ENCODE results near the gene FAM107B. TPM values are rescaled to one million over a fixed set of nuclear protein-coding genes. Genes with fewer than 3 reads are reported as not detected.

The FAM107B gene
- total and polyA plus RNA-seq, 2 experiments from 2014 or later, result 11.0 to 17.6 TPM

- 0 out of 3 replicates have a peak, but pooled peaks cover 3% of the 10 kb centered on the region for H3K4me1 Mint-ChIP-seq
- no peaks in the 10 kb centered on the region for H3K36me3 ChIP-seq (ENCODE audit: insufficient read depth)
- H4K20me1 ChIP-seq (replicated peaks; ENCODE audit: insufficient read depth), result no peaks in the 10 kb centered on the region
- no peak overlapping the region for H3K4me3 Mint-ChIP-seq
- no peaks in the 10 kb centered on the region for H3F3A ChIP-seq (replicated peaks; ENCODE audit: low read depth)
- H3K27ac ChIP-seq (ENCODE audit: low read depth), result no peak overlapping the region
- H3K4me1 ChIP-seq (ENCODE audit: insufficient read depth), result no peaks in the 10 kb centered on the region
- no peak overlapping the region for H3K4me3 ChIP-seq
- no peak overlapping the region for H3K27ac Mint-ChIP-seq
- TF ChIP-seq EZH2 (IDR thresholded peaks at IDR 0.05; ENCODE audit: low read depth, unreplicated experiment) (no peak), STAT1 (IDR thresholded peaks at IDR 0.05; ENCODE audit: unreplicated experiment) (no peak), NANOG (IDR thresholded peaks at IDR 0.05; ENCODE audit: borderline replicate concordance) (no peak), ZNF114 (CRISPR knock-in tag; IDR thresholded peaks at IDR 0.05) (no peak), CREB1 (CRISPR knock-in tag; IDR thresholded peaks at IDR 0.05; ENCODE audit: low read depth) (no peak), JUNB (IDR thresholded peaks at IDR 0.05; ENCODE audit: unreplicated experiment) (no peak), ETS1 (IDR thresholded peaks at IDR 0.05) (no peak), EZH2phosphoT487 (IDR thresholded peaks at IDR 0.05; ENCODE audit: unreplicated experiment) (no peak), ZNF331 (CRISPR knock-in tag; IDR thresholded peaks at IDR 0.05; ENCODE audit: low read depth) (no peak), POLR2AphosphoS5 (IDR thresholded peaks at IDR 0.05; ENCODE audit: low read depth) (no peak)
- TF ChIP-seq, protein P1, sequence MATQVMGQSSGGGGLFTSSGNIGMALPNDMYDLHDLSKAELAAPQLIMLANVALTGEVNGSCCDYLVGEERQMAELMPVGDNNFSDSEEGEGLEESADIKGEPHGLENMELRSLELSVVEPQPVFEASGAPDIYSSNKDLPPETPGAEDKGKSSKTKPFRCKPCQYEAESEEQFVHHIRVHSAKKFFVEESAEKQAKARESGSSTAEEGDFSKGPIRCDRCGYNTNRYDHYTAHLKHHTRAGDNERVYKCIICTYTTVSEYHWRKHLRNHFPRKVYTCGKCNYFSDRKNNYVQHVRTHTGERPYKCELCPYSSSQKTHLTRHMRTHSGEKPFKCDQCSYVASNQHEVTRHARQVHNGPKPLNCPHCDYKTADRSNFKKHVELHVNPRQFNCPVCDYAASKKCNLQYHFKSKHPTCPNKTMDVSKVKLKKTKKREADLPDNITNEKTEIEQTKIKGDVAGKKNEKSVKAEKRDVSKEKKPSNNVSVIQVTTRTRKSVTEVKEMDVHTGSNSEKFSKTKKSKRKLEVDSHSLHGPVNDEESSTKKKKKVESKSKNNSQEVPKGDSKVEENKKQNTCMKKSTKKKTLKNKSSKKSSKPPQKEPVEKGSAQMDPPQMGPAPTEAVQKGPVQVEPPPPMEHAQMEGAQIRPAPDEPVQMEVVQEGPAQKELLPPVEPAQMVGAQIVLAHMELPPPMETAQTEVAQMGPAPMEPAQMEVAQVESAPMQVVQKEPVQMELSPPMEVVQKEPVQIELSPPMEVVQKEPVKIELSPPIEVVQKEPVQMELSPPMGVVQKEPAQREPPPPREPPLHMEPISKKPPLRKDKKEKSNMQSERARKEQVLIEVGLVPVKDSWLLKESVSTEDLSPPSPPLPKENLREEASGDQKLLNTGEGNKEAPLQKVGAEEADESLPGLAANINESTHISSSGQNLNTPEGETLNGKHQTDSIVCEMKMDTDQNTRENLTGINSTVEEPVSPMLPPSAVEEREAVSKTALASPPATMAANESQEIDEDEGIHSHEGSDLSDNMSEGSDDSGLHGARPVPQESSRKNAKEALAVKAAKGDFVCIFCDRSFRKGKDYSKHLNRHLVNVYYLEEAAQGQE (IDR thresholded peaks at IDR 0.05; ENCODE audit: unreplicated experiment), result no peak
- TF ChIP-seq, protein P2, sequence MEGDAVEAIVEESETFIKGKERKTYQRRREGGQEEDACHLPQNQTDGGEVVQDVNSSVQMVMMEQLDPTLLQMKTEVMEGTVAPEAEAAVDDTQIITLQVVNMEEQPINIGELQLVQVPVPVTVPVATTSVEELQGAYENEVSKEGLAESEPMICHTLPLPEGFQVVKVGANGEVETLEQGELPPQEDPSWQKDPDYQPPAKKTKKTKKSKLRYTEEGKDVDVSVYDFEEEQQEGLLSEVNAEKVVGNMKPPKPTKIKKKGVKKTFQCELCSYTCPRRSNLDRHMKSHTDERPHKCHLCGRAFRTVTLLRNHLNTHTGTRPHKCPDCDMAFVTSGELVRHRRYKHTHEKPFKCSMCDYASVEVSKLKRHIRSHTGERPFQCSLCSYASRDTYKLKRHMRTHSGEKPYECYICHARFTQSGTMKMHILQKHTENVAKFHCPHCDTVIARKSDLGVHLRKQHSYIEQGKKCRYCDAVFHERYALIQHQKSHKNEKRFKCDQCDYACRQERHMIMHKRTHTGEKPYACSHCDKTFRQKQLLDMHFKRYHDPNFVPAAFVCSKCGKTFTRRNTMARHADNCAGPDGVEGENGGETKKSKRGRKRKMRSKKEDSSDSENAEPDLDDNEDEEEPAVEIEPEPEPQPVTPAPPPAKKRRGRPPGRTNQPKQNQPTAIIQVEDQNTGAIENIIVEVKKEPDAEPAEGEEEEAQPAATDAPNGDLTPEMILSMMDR (conservative IDR thresholded peaks at IDR 0.05; ENCODE audit: low read depth in 2 of 2), result no peak
- TF ChIP-seq, protein P3, sequence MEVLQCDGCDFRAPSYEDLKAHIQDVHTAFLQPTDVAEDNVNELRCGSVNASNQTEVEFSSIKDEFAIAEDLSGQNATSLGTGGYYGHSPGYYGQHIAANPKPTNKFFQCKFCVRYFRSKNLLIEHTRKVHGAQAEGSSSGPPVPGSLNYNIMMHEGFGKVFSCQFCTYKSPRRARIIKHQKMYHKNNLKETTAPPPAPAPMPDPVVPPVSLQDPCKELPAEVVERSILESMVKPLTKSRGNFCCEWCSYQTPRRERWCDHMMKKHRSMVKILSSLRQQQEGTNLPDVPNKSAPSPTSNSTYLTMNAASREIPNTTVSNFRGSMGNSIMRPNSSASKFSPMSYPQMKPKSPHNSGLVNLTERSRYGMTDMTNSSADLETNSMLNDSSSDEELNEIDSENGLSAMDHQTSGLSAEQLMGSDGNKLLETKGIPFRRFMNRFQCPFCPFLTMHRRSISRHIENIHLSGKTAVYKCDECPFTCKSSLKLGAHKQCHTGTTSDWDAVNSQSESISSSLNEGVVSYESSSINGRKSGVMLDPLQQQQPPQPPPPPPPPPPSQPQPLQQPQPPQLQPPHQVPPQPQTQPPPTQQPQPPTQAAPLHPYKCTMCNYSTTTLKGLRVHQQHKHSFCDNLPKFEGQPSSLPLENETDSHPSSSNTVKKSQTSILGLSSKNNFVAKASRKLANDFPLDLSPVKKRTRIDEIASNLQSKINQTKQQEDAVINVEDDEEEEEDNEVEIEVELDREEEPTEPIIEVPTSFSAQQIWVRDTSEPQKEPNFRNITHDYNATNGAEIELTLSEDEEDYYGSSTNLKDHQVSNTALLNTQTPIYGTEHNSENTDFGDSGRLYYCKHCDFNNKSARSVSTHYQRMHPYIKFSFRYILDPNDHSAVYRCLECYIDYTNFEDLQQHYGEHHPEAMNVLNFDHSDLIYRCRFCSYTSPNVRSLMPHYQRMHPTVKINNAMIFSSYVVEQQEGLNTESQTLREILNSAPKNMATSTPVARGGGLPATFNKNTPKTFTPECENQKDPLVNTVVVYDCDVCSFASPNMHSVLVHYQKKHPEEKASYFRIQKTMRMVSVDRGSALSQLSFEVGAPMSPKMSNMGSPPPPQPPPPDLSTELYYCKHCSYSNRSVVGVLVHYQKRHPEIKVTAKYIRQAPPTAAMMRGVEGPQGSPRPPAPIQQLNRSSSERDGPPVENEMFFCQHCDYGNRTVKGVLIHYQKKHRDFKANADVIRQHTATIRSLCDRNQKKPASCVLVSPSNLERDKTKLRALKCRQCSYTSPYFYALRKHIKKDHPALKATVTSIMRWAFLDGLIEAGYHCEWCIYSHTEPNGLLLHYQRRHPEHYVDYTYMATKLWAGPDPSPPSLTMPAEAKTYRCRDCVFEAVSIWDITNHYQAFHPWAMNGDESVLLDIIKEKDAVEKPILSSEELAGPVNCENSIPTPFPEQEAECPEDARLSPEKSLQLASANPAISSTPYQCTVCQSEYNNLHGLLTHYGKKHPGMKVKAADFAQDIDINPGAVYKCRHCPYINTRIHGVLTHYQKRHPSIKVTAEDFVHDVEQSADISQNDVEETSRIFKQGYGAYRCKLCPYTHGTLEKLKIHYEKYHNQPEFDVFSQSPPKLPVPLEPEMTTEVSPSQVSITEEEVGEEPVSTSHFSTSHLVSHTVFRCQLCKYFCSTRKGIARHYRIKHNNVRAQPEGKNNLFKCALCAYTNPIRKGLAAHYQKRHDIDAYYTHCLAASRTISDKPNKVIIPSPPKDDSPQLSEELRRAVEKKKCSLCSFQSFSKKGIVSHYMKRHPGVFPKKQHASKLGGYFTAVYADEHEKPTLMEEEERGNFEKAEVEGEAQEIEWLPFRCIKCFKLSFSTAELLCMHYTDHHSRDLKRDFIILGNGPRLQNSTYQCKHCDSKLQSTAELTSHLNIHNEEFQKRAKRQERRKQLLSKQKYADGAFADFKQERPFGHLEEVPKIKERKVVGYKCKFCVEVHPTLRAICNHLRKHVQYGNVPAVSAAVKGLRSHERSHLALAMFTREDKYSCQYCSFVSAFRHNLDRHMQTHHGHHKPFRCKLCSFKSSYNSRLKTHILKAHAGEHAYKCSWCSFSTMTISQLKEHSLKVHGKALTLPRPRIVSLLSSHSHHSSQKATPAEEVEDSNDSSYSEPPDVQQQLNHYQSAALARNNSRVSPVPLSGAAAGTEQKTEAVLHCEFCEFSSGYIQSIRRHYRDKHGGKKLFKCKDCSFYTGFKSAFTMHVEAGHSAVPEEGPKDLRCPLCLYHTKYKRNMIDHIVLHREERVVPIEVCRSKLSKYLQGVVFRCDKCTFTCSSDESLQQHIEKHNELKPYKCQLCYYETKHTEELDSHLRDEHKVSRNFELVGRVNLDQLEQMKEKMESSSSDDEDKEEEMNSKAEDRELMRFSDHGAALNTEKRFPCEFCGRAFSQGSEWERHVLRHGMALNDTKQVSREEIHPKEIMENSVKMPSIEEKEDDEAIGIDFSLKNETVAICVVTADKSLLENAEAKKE (CRISPR knock-in tag; IDR thresholded peaks at IDR 0.05), result no peak
- 0 out of 2 replicates have a peak overlapping the region, but pooled peaks have one; percentile 52 for H2AFZ ChIP-seq
- peaks cover 7% of the 10 kb centered on the region for H3K27me3 Mint-ChIP-seq (ENCODE audit: insufficient read depth, low read depth, poor library complexity)
- DNase-seq (ENCODE audit: low spot score), result no peak
- no peak for ATAC-seq
- H3K36me3 Mint-ChIP-seq (ENCODE audit: low read depth), result no peaks in the 10 kb centered on the region
- H3K9me2 ChIP-seq (ENCODE audit: insufficient read depth), result no peaks in the 10 kb centered on the region
- H3K79me2 ChIP-seq (replicated peaks; ENCODE audit: insufficient read depth), result no peaks in the 10 kb centered on the region
- H3K4me2 ChIP-seq, result no peak overlapping the region
- no peaks in the 10 kb centered on the region for H3K9me3 Mint-ChIP-seq
- no peaks in the 10 kb centered on the region for H3K27me3 ChIP-seq (ENCODE audit: insufficient read depth)
Observed at GRCh38 chr10:14779001-14779651, 4.4 kb upstream of the FAM107B start.

All from GM23338 (cell line).